GM19023 (cell line): ENCODE measurements around the gene AP1S3.
"Not testable (repeated sequence)": the region's sequence is repeated elsewhere in the genome, so short reads cannot be mapped to it uniquely, and the experiment has no call there.

Source experiments
- ATAC-seq: cut with Tn5 transposase; IDR thresholded peaks from one replicate; pipeline ENCODE4 v1.9.1; 2021; ENCODE audit warnings: mild to moderate bottlenecking, moderate library complexity; ENCODE audit not compliant: unreplicated experiment

AP1S3 gene

DNA sequence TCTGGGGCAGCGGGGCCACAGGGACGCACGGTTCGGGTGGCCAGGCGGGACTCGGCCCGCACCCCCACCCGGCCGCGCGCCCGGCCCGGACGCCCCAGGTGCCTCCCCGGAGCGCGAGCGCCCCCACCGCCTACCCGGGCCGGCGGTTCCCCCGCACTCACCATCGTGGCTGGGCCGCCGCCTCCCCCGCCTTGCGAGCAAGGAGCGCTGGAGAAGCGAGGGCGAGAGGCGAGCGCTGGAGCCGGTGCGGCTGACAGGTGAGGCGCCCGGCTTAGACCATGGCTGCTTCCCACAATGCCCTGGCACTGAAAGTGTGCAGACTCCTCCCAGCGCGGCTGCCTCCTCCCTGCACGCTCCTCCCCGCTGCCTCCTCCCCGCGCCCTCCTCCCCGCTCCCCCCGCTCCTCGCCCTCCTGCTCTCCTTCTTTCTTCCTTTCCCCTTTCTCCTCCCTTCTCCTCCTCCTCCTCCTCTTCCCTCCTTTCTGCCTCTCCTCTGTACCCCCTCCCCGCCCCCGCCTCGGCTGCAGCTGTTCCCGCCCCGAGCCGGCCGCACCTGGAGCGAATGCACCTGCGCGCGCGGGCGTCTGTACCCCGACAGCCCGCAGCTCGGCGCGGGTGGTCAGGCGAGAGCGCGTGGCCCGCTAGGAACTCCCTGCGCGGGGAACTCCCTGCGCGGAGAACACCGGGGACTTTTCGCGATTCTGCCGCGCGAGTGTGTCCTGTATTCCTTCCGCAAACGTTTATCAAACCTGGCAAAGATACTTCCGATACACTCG lies at the start of gene AP1S3:
Gene AP1S3, minus strand, starts transcription at position 296 of the 775 bp plus-strand sequence. Its CDS starts 132 bp downstream, at position 164.
- peak; percentile 80 for ATAC-seq

- no peak for ATAC-seq
Measured at GRCh38 chr2:223887127-223887526, 49.7 kb upstream of the AP1S3 start.

DNA sequence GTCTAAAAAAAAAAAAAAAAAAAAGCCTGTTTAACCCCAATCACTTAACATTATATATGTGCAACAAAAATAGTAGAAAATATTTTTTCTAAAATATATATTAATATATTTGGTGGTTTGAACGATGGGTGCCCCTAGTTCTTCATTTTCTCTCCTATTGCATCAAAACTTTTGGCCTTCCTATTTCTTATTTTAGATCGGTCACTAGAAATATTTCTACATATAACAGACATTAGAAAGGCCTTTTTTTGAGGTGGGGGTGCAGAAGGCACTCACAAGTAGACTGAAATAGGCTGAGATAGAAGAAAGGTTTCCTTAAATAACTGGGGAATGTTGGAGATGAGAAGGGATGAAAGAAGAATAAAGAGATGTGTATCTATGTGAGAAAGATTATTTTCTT lies 49.3 kb upstream of the AP1S3 start:
- no peak for ATAC-seq

GRCh38 chr2:223884399-223884798 lies 47.0 kb upstream of the AP1S3 start:
- peak; percentile 87 for ATAC-seq

- ATAC-seq: no peak
Measured at GRCh38 chr2:223882715-223883114, 45.3 kb upstream of the AP1S3 start.

DNA sequence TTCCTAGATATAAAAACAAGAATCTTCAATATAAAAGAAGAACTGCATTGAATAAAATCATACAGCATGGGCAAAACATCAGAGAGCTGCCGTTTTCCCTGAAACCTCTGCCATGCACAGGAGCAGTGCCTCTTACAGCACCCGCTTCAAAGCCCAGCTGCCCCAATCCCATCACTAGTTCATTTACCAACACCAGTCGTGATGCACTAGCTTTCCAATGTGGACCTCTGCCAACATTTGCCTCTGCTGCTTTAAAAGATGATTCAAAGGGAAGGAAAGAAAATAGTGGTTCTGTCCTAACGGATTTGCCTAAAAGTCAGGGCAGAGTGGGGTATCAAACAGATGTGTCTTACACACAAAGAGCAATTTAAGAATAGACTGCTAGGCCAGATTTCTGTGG lies 43.4 kb upstream of the AP1S3 start:
- ATAC-seq: no peak

DNA sequence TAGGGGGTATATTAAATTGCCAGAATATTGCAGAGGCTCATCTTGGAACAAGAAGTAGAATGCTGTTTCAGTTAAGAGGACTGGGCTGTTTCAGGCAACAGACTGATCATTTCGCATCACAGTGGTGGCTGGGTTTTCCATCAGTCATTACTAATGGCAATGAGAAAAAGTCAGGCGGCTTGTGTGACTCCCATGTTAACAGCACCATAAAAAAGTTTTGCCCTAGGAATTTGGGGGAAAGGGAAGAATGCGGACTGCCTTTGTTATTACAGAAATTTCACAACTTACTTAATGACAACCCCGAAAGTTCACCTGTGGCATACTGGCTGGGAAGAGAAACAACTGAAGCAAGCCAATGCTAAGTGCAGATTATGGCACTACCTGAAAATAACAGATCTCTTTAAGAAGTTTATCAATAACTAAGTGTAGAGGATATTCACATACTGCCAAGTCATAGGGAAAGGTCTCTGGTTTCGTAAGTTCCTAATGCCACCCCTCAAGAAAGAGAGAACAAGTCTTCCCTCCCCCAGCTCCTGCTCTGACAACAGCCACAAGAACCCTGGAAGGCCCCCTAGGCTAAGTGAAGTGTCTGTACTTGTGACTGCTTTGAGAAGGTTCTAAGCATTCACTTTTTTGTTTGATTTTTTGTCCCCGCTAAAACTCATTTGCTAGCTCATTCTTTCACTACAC lies 40.5 kb upstream of the AP1S3 start:
- peak; percentile 50 for ATAC-seq

GRCh38 chr2:223873672-223874071 lies 36.3 kb upstream of the AP1S3 start:
- no peak for ATAC-seq

- not testable (repeated sequence) for ATAC-seq
Measured at GRCh38 chr2:223872772-223873171, 35.4 kb upstream of the AP1S3 start.

GRCh38 chr2:223871661-223872060 lies 34.3 kb upstream of the AP1S3 start:
- not testable (repeated sequence) for ATAC-seq

DNA sequence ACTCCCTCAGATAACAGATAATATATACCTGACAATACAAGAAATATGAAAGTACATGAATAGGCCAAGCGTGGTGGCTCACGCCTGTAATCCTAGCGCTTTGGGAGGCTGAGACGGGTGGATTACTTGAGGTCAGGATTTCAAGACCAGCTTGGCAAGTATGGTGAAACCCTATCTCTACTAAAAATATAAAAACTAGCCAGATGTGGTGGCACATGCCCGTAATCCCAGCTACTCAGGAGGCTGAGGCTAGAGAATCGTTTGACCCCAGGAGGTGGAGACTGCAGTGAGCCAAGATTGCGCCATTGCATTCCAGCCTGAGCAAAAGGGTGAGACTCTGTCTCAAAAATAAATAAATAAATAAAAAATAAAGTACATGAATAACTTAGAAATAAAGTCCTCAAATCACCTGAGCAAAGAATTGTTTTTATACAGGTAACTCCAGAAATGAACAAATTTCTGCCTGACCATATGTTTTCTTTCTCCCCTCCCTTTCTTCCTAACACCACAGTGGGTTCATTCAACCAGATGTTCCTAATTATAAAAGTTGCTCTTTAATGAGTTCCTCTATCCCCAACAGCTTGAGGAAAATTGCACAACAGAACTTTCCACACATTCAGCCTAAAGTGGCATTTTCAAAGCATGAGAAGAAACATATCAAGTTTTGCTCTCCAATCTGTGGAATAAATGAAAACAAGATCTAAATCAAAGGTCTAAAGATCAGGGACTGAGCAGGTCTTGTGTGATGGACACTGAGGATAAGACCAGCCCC lies 33.6 kb upstream of the AP1S3 start:
- ATAC-seq: no peak

- ATAC-seq: peak; percentile 64
Measured at GRCh38 chr2:223868005-223868404, 30.6 kb upstream of the AP1S3 start.

DNA sequence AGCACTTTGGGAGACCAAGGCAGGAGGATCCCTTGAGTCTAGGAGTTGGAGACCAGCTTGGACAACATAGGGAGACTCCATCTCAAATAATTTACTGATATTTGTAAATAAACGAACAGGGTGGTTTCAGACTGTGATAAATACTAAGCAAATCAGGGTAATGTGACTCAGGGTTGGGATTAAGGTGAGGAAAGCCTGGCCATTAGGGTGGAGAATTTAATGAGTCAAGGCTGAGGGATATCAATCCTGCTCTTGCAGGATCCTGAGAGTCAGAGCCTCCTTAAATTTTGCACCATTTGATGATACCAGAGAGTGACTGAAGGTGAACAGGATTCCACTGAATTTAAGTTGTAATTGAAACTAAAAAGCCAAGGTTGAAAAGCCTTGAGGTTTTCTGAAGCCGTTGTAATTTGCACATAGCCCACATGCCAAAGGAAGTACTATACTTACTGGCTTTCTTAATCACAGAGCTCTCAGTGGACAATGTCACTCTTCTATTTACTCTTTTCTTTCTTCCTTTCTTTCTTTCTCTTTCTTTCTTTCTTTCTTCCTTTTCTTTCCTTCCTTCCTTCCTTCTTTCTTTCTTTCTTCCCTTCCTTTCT lies 28.6 kb upstream of the AP1S3 start:
- no peak for ATAC-seq

DNA sequence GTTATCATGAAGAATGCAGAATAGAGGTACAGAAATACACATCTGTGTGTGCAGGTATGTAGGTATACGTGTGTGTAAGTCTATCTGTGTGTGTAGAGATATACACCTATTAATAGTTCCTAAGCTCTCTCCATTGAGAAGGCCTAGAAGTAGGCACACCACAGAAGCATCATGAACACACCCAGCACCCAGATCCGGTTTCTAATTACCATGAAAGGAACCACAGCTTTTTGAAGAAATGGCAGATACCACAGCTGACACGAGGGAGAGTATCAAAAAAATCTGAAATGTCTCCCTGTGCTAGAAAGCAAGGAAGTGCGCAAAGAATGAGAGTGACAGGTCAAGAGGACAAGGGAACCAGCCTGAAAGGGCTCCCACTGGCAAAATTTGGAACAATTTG lies 27.7 kb upstream of the AP1S3 start:
- ATAC-seq: no peak

DNA sequence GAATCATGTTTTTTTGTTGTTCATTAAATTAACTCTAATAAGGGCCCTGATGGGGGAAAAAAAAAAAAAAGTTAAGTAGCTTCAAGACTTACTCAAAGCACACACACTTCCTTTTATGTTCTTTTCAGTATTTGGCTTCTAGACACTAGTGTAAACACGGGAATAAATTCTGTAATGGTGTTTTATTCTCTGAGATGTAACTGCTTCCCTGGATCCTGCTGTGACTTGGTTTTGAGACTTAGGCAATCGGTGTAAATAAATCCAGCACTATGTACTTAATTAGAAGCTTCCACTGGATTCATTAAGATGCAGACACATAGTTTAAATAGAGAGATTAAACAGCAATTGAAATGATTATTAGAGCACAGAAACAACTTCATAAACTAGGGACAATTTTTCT lies 26.1 kb upstream of the AP1S3 start:
- no peak for ATAC-seq

GRCh38 chr2:223860809-223861738 lies 23.7 kb upstream of the AP1S3 start:
- no peak for ATAC-seq

- no peak for ATAC-seq
Measured at GRCh38 chr2:223859070-223859469, 21.7 kb upstream of the AP1S3 start.

GRCh38 chr2:223856584-223856983 lies 19.2 kb upstream of the AP1S3 start:
- no peak for ATAC-seq

GRCh38 chr2:223856021-223856420 lies 18.6 kb upstream of the AP1S3 start:
- no peak for ATAC-seq

- ATAC-seq: no peak
Measured at GRCh38 chr2:223855426-223855825, 18.0 kb upstream of the AP1S3 start.
